NCI-H1417 treated with DMSO at 0.1 percent for 48 hours (cell line): ENCODE results near the gene RALGPS1.

Experiments
- DNase-seq: peaks from one replicate; lab custom pipeline; 2025; lab: John Stamatoyannopoulos, UW

Gene RALGPS1

DNA sequence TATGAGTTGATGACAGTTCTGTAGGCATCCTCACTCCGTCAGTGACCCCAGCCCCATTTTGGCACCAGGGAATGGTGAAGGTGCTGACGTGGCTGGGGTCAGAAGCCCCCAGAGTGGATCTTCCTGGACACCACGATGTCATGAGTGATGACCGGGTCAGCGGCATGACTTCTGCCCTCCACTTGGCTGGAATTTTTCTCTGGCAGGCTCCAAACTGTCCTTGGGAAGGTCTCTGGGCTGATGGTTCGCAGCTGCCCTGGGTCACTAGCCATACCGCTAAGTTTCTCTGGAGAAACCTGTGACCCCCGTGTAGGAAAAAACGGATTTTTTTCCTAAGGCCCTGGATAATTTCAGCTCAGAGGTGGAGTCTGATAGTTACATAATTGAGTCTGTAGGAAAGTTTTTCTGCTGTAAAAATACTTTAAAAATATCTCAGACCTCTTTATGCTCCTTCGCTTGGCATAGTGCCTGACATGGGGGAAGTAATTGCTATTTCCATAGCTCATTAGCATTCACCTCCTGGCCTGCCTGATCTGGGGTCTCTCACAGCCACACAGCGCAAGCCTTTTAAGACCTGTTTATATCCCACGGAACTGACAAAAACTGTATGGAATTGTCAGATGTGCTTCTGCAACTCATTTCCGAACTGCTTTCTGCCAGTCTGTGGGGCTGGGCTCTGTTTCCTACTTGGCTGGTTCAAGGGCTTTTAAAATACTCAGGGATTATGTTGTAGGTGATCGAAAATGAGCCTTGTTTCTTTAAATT, 138.7 kb downstream of the RALGPS1 start:
- no peak for DNase-seq

GRCh38 chr9:127053960-127054359, 139.4 kb downstream of the RALGPS1 start:
- no peak for DNase-seq

DNA sequence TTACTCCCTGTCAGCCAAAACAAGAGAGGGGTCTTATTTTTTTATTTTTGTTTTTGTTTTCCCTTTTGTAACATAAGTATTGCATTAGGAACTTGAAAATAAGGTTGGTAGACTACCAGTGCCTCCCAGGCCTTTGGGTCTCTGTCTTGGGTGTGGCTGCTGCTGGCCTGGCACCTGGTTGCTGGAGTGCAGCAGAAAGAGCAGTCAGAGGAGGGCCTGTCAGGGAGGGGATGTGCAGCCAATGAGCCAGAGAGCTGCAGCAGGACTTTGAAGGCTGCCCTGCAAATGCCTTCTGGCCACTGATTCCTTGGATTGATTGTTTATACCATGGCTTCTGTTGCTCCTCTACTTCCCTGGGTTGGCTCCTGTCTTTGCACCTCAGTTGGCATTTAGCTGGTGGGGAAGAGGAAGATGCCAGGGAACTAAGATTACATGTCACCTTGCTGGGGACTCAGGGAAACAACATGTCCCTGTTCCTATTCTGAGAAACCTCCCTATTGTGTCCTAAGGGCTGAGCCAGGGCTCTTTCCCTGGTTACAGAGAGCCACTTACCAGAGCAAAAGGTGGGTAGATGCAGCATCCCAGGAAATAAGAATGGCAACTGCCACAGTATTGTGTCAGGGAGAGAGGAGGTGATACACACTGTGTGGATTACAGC, 141.3 kb downstream of the RALGPS1 start:
- no peak for DNase-seq

- DNase-seq, result no peak
Observed at GRCh38 chr9:127056446-127056845, 141.9 kb downstream of the RALGPS1 start.

DNA sequence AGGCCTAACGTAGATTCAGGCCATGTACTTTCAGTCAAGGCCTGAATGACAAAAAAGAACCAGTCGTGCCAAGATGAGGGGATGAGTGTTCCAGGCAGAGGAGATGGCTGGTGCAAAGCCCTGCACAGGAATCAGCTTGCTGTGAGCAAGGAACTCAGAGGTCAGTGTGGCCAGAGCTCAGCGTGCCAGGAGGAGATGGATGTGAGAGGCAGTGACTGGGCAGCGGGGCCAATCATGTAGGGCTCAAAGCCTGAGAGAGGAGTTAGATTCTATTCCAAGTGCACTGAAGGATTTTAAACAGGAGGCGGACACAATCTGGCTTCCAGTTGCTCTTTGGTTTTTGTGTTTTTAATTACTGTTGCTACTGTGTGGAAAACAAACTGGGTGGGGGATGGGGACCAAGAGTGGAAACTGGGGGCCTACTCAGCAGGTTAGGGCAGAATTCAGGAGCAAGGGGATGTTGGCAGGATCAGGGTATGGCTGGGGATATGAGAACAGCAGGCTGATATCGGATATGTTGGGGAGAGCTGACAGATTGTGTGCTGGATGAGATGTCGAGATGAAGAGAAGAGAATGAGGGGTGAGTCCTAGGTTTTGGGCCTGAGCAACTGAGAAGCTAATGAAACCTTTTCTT, 143.5 kb downstream of the RALGPS1 start:
- no peak for DNase-seq

DNA sequence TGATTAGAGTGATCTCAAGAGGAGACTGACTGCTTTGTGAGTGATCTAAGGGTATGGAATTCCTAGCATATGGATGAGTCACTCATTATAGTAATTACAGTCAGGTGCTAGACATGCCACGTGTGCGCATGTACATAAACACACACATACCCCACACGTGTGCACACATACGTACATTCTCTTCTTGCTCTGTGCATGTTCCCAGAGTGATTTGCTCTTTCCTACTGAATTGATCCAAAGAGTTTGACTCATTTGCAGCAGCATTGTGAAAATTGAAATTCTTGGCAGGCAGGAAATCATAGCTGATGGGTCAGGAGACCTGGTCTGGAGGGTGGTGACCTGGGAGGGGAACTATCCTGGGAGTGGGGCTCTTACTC, 144.1 kb downstream of the RALGPS1 start:
- no peak for DNase-seq

DNA sequence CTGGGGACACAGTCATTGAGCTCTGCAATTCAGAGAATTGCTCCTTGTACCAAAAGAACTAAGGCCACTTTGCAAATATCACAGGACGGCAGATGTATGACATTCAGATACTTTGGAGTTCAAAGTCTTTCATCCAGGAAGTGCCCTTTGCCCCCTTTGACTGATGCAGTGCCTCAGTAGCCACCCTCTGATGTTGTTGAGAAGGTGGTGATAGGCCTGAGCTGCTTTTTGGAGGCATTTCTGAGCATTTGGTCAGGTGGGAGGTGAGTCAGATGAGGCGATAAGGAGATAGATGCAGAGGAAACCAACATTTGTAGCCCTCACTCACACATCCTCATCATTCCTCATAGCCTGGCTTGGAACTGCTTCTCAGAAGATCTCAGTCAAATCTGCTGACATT, 144.4 kb downstream of the RALGPS1 start:
- no peak for DNase-seq

DNA sequence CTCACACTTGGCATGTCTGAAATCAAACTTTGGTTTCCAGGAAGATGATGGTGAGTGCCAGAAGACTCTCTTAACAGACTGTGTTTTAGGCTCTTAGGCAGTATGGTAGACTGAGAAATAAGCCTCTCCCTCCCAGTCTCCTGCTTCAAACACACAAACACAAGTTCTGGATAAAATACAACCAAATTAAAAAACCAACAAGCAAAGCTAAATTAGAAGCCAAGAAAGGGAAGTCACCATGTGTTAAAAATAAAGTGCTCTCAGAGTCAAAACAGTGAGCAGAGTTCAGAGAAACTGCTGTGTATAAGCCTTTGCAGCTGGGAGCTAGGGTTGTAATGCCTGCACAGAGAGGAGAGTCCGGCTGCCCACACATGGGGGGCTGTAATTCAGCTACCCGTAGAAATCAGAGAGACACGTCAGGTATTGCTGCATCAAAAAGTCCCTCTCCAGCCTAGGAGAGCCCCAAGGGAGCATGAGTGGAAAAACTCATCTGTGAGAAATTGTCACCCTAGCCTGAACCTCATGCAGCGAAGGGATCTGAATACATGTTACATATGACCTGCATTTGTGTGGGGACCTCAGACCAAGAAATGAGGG, 145.3 kb downstream of the RALGPS1 start:
- DNase-seq, result no peak

DNA sequence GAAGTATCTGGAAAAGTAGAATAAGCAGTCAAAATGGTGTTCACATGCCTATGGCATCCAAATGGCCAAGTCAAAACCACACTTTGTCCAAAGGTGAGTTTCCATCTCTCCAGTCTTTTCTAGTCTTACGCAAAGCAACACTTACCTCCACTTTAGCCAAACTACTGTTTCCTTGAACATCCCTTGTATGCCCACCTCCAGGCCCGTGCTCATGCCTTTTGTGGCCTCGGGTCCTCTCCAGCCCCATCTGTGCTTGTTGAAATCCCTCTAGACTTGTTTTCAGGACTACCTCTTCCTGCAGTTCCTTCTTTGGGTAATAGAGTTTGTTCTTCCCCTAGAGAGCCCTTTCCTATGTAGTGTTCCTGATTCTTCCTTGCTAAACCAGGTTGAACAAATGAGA, 146.8 kb downstream of the RALGPS1 start:
- DNase-seq, result no peak

DNA sequence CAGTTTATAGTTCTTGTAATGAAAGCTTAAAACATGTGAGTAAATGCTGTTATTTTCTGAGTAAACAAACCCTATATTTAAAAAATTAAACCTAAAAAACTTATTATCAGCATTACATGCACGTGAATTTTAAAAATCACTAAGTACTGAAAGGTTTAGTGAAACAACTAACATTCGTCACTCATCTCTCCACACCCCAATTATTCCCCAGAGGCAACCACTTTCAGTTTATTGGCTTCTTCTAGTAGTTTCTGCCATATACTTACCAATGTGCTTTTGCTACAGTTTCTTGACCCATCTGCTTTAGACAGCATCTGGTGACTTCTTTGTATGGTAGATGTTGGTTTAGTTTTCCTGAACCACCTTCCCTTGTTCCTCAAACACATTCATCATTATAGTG, 149.8 kb downstream of the RALGPS1 start:
- no peak for DNase-seq

DNA sequence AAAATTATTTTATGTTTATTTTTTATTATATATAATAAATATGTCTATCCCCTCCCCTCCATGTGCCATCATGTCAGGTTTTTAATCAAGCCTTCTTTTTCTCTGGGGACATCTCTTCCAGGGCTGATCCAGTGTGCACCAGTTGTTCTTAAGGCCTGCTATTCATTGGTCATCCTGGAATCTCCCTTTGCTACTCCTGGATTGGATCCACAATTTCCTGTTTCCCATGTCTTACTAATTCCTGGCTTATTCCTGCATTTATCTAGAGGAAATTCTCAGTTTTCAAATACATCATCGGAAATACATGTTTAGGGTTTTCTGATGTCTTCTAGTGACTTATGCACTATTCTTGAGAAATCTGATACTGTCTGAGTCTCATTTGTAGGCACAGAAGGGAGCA, 151.0 kb downstream of the RALGPS1 start:
- no peak for DNase-seq

GRCh38 chr9:127066060-127066850, 151.7 kb downstream of the RALGPS1 start:
- no peak for DNase-seq

- DNase-seq, result no peak
Observed at GRCh38 chr9:127066851-127067136, 152.2 kb downstream of the RALGPS1 start.

DNA sequence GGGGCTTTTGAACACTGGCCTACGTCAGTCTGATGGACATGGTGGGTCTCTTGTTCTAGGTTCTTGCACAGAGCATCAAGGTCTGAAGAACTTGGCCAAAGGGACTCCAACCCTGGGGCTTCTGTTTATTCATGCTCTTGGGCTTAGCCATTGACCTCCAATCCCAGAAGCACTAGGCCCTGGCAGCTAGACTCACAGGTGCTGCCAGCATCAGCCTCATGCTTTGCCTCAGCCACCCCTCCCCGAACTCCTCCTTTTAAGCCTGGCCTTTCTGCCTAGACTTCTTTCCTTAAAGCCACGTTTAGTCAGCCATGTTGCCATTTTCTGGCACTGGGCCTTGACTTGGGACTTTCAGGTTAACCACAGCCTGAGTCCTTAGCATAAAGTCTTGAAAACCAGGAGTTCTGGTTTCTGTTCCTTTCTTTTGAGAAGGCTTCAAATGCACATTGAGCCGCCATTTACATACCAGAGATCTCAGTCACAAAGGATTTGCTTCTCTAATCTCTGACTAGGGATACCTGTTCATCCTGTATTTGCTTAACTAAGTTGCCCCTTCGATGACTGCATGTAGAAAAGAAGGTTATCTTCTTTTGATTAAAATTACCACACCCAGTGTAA, 153.1 kb downstream of the RALGPS1 start:
- no peak for DNase-seq

DNA sequence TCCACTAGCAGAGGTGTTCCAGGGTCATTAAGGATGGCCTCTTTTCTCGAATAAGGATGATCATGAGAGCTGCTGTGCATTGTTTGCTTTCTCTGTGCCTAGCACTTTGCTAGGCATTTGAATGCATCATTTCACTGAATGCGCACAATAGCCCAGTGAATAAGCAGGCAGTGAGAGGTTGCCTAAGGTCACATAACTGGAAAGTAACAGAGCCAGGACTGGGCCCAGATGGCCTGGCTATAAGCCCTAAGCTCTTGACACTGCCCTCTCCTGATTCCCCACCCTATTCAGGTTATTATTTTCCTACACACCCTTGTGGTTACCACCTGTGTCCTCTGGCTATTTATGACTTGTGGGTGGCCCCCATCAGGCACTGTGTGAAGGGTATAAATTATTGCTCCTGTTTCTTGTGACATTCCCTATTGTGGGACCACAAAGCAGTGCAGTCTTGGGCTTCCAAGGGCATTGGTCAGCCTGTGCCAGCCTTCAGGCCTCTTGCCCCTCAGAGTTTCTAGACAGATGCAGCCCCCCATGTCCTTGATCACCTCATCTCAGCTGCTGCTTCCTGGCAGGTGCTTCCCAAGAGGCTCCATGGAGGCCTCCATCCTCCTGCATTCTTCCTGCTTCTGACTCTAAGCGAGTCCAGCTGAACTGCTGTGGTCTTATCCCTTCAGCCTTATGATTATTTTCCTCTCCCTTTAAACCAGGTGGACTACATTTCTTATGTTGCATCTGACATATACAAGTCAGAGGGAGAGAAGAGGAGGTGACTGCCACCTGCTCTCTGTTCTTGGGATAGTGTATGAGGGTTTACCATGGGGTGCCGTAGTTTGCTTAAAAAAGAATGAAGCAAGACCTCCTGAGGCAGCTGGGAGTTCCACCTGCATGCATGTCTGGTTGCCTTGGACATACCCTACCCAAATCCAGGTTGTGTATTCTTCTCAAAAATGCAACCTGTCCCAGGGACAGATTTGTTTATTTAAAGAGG, 160.3 kb downstream of the RALGPS1 start:
- DNase-seq, result no peak

GRCh38 chr9:127075624-127076372, 161.2 kb downstream of the RALGPS1 start:
- no peak for DNase-seq

- no peak for DNase-seq
Observed at GRCh38 chr9:127076860-127077643, 162.5 kb downstream of the RALGPS1 start.

GRCh38 chr9:127077644-127077946, 163.0 kb downstream of the RALGPS1 start:
- DNase-seq, result no peak

DNA sequence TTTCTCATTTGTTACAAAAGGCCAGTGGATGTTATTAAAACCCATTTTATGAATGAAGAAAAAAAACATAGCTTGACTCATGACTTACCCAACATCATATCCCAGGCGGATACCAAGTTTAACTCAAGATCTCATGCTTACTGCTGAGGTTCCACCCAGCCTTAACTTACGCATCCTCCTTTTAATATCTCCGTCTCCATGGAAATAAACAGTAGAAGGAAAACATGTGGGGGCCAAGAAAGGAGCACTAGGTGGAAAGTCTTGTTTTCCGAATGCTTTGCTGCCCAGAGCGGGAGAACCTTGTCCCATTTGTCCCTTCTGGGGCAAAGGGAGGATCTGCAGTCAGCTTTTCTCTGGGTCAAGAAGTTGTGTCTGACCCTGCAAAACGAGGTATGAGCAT, 163.8 kb downstream of the RALGPS1 start:
- DNase-seq, result no peak
